ENCODE data around the gene FRY. TPM values are rescaled to one million over a fixed set of nuclear protein-coding genes. Genes with fewer than 3 reads are reported as not detected.

Gene FRY
- total and polyA plus RNA-seq, 9 of the 15 experiments (the other 6 are each of a cell fraction or from before 2014, with no cell fraction given), result 0.03 to 0.31 (median 0.11) TPM; not detected in 3

DNA sequence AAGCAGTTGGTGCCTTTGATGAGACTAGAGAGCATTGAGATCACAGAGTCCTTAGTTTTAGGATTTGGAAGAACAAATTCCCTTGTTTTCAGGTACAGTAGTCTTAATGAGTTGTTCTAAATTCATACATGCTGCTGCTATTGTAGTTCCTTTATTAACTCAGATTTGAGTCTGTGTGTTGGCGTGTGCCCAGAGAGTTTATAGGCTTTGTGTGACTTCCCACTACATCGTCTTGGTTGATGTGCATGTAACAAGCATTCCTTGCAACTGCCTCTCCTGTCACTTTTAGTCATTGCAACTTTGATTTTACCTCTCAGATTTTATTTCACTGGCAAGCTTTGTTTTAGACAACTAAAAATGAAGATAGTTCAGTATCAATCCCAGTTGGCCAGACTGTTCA, 148.1 kb downstream of the FRY start:
- DNase-seq (ENCODE audit: extremely low read depth in 1 of 4, low spot score in 3 of 4) (no peak), ATAC-seq (no peak), FAIRE-seq (no peak)
- H3K4me2 ChIP-seq (ENCODE audit: insufficient read depth, low read length), result no peak overlapping the region
- H3K79me2 ChIP-seq (ENCODE audit: control insufficient read depth, insufficient read depth, low read length), result no peaks in the 10 kb centered on the region
- no peak overlapping the region for H3K9ac ChIP-seq (ENCODE audit: insufficient read depth in 1 of 2, low read depth in 2 of 2, low read length in 2 of 2)
- H3K9me1 ChIP-seq (ENCODE audit: control insufficient read depth, insufficient read depth, low read length), result no peaks in the 10 kb centered on the region
- 6% methylated on average over 2 of the region's 2 CpGs for WGBS (ENCODE audit: insufficient coverage, low coverage, missing lambda C conversion rate)
- H3K36me3 ChIP-seq (ENCODE audit: control insufficient read depth, insufficient read depth, low read length), result no peaks in the 10 kb centered on the region
- intact Hi-C loops (cut with micrococcal nuclease) (no loop called here), in situ Hi-C loops (cut with MboI) (no loop called here)
- no peak overlapping the region for H3K27ac ChIP-seq (ENCODE audit: extremely low read depth, low read depth, low read length)
- BruUV-seq (replicated peaks), result no TSS peak
- H4K20me1 ChIP-seq (replicated peaks; ENCODE audit: control insufficient read depth, insufficient read depth, low read length), result no peaks in the 10 kb centered on the region
- H3K9me3 ChIP-seq (replicated peaks; ENCODE audit: control insufficient read depth, insufficient read depth, low read depth, low read length), result no peaks in the 10 kb centered on the region
- no peak overlapping the region for H2AFZ ChIP-seq (ENCODE audit: low read depth, low read length)
- no peak for TF ChIP-seq SMAD2 (IDR thresholded peaks at IDR 0.05; ENCODE audit: low read depth, low read length)
- TF ChIP-seq SRSF3 (IDR thresholded peaks at IDR 0.05; ENCODE audit: insufficient read depth, low read length), result no peak
- TF ChIP-seq, protein P1, sequence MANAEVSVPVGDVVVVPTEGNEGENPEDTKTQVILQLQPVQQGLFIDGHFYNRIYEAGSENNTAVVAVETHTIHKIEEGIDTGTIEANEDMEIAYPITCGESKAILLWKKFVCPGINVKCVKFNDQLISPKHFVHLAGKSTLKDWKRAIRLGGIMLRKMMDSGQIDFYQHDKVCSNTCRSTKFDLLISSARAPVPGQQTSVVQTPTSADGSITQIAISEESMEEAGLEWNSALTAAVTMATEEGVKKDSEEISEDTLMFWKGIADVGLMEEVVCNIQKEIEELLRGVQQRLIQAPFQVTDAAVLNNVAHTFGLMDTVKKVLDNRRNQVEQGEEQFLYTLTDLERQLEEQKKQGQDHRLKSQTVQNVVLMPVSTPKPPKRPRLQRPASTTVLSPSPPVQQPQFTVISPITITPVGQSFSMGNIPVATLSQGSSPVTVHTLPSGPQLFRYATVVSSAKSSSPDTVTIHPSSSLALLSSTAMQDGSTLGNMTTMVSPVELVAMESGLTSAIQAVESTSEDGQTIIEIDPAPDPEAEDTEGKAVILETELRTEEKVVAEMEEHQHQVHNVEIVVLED (CRISPR knock-in tag; IDR thresholded peaks at IDR 0.05), result no peak
- TF ChIP-seq, protein P2, sequence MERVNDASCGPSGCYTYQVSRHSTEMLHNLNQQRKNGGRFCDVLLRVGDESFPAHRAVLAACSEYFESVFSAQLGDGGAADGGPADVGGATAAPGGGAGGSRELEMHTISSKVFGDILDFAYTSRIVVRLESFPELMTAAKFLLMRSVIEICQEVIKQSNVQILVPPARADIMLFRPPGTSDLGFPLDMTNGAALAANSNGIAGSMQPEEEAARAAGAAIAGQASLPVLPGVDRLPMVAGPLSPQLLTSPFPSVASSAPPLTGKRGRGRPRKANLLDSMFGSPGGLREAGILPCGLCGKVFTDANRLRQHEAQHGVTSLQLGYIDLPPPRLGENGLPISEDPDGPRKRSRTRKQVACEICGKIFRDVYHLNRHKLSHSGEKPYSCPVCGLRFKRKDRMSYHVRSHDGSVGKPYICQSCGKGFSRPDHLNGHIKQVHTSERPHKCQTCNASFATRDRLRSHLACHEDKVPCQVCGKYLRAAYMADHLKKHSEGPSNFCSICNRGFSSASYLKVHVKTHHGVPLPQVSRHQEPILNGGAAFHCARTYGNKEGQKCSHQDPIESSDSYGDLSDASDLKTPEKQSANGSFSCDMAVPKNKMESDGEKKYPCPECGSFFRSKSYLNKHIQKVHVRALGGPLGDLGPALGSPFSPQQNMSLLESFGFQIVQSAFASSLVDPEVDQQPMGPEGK (CRISPR knock-in tag; IDR thresholded peaks at IDR 0.05; ENCODE audit: borderline replicate concordance), result no peak
- no peak for TF ChIP-seq POLR2H (tag; IDR thresholded peaks at IDR 0.05; ENCODE audit: low read depth)
- TF ChIP-seq, protein P3, sequence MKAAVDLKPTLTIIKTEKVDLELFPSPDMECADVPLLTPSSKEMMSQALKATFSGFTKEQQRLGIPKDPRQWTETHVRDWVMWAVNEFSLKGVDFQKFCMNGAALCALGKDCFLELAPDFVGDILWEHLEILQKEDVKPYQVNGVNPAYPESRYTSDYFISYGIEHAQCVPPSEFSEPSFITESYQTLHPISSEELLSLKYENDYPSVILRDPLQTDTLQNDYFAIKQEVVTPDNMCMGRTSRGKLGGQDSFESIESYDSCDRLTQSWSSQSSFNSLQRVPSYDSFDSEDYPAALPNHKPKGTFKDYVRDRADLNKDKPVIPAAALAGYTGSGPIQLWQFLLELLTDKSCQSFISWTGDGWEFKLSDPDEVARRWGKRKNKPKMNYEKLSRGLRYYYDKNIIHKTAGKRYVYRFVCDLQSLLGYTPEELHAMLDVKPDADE (conservative IDR thresholded peaks at IDR 0.05; ENCODE audit: control insufficient read depth, low read depth, low read length), result no peak
- no peak for TF ChIP-seq BRD9 (IDR thresholded peaks at IDR 0.05; ENCODE audit: low read depth, partially characterized antibody)
- TF ChIP-seq, protein P4, sequence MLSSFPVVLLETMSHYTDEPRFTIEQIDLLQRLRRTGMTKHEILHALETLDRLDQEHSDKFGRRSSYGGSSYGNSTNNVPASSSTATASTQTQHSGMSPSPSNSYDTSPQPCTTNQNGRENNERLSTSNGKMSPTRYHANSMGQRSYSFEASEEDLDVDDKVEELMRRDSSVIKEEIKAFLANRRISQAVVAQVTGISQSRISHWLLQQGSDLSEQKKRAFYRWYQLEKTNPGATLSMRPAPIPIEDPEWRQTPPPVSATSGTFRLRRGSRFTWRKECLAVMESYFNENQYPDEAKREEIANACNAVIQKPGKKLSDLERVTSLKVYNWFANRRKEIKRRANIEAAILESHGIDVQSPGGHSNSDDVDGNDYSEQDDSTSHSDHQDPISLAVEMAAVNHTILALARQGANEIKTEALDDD (IDR thresholded peaks at IDR 0.05), result no peak
- ChIA-PET POLR2A (no interaction called here), CTCF (ENCODE audit: low intra/inter-chr PET ratio) (no interaction called here)
- H3K4me1 ChIP-seq (replicated peaks in 1 of 2; ENCODE audit: control insufficient read depth in 2 of 2, insufficient read depth in 2 of 2, low read length in 2 of 2), result peaks cover 0 to 6% of the 10 kb centered on the region in 2 experiments; a peak in 2 of 5 replicates
- H3K27me3 ChIP-seq (ENCODE audit: control insufficient read depth in 2 of 2, insufficient read depth in 2 of 2, low read length in 2 of 2), result peaks cover 0 to 10% of the 10 kb centered on the region in 2 experiments; a peak in 4 of 5 replicates
- no peak overlapping the region for H3K4me3 ChIP-seq

Data from K562 (cell line).